Astrocyte (in vitro differentiated cells and primary cell): ENCODE data around the gene CTIF. TPM values are rescaled to one million over a fixed set of nuclear protein-coding genes. Genes with fewer than 3 reads are reported as not detected.

Experiments used
- DNase-seq: peaks from one replicate; pipeline ENCODE4 v3.0.0-alpha.2; 2010; ENCODE audit warnings: low read depth
- FAIRE-seq: peaks from 2 replicates; lab custom pipeline; 2011; peaks lifted over from hg19 to GRCh38; lab: Jason Lieb, UNC
- H2AFZ ChIP-seq: 2 replicates; pipeline ENCODE4 v1.6.0; 2012; ENCODE audit warnings: low read depth, low read length, inconsistent platforms
- H3K27ac ChIP-seq: 2 replicates; pipeline ENCODE4 v1.5.1; 2011; ENCODE audit warnings: low read depth, low read length, inconsistent platforms
- H3K27me3 ChIP-seq: 2 replicates; pipeline ENCODE4 v1.6.0; 2011; ENCODE audit warnings: low read length, inconsistent platforms; ENCODE audit not compliant: insufficient read depth
- H3K36me3 ChIP-seq: 2 replicates; pipeline ENCODE4 v1.5.1; 2011; ENCODE audit warnings: low read length, inconsistent platforms; ENCODE audit not compliant: insufficient read depth
- H3K4me1 ChIP-seq: 2 replicates; pipeline ENCODE4 v1.5.1; 2011; ENCODE audit warnings: low read length, inconsistent platforms; ENCODE audit not compliant: insufficient read depth
- H3K4me2 ChIP-seq: 2 replicates; pipeline ENCODE4 v1.6.0; 2012; ENCODE audit warnings: low read length, inconsistent platforms
- H3K4me3 ChIP-seq: 2 replicates; pipeline ENCODE4 v1.5.1; 2011; ENCODE audit warnings: low read depth, mild to moderate bottlenecking, low read length, inconsistent platforms; ENCODE audit not compliant: insufficient read depth
- H3K79me2 ChIP-seq: 2 replicates; pipeline ENCODE4 v1.6.0; 2012; ENCODE audit warnings: mild to moderate bottlenecking, low read length, inconsistent platforms; ENCODE audit not compliant: insufficient read depth
- H3K9ac ChIP-seq: 2 replicates; pipeline ENCODE4 v1.6.0; 2012; ENCODE audit warnings: mild to moderate bottlenecking, low read length, inconsistent platforms
- H3K9me3 ChIP-seq: 2 replicates; pipeline ENCODE4 v1.5.1; 2012; ENCODE audit warnings: low read depth, mild to moderate bottlenecking, low read length, inconsistent platforms; ENCODE audit not compliant: insufficient read depth
- H4K20me1 ChIP-seq: 2 replicates; pipeline ENCODE4 v1.6.0; 2012; ENCODE audit warnings: low read length, inconsistent platforms; ENCODE audit not compliant: insufficient read depth
- H3K27ac Mint-ChIP-seq: one replicate; pipeline ENCODE4 v1.8.0; 2021; ENCODE audit warnings: mild to moderate bottlenecking, mixed read lengths; ENCODE audit not compliant: unreplicated experiment
- H3K27me3 Mint-ChIP-seq: one replicate; pipeline ENCODE4 v1.8.0; 2021; ENCODE audit warnings: low read depth, mixed read lengths; ENCODE audit not compliant: unreplicated experiment
- H3K36me3 Mint-ChIP-seq: one replicate; pipeline ENCODE4 v1.8.0; 2021; ENCODE audit warnings: low read depth, mixed read lengths; ENCODE audit not compliant: unreplicated experiment
- H3K4me1 Mint-ChIP-seq: one replicate; pipeline ENCODE4 v1.8.0; 2021; ENCODE audit warnings: low read depth, mixed read lengths; ENCODE audit not compliant: unreplicated experiment
- H3K4me3 Mint-ChIP-seq: one replicate; pipeline ENCODE4 v1.8.0; 2021; ENCODE audit warnings: mild to moderate bottlenecking, moderate library complexity, mixed read lengths; ENCODE audit not compliant: unreplicated experiment
- H3K9me3 Mint-ChIP-seq: one replicate; pipeline ENCODE4 v1.8.0; 2021; ENCODE audit warnings: mild to moderate bottlenecking, mixed read lengths; ENCODE audit not compliant: unreplicated experiment
- EZH2 ChIP-seq: IDR thresholded peaks from 2 replicates; pipeline ENCODE4 v1.6.1; 2012; ENCODE audit warnings: mild to moderate bottlenecking, low read length, inconsistent platforms; ENCODE audit not compliant: insufficient read depth
- total RNA-seq: library from RNA; stranded (reverse); gene quantifications from 2 replicates; pipeline ENCODE4 v1.2.1, GENCODE V29; 2021
- TF ChIP-seq, protein P1 (sequence below): IDR thresholded peaks from 2 replicates; pipeline ENCODE4 v1.5.1; 2011; ENCODE audit warnings: low read depth, mild to moderate bottlenecking, inconsistent platforms, low read length, moderate library complexity; ENCODE audit not compliant: insufficient read depth

CTIF gene
- total RNA-seq, 1 donor from 2014 or later = 101 TPM

GRCh38 chr18:48821845-48822244 is 283.0 kb downstream of the CTIF start:
- H3K4me2 ChIP-seq = no peak overlapping the region
- H3K4me3 ChIP-seq = no peak overlapping the region
- no peak overlapping the region for H3K9ac ChIP-seq

GRCh38 chr18:48824231-48824970 is 285.6 kb downstream of the CTIF start:
- Histone ChIP-seq H3K27me3 (no peaks in the 10 kb centered on the region), H3K9me3 (no peaks in the 10 kb centered on the region), H3K4me1 (peaks cover 41% of the 10 kb centered on the region), H2AFZ (no peak overlapping the region), H3K4me2 (peak overlapping the region; percentile 47), H3K4me3 (no peak overlapping the region), H4K20me1 (no peaks in the 10 kb centered on the region), H3K9ac (no peak overlapping the region), H3K36me3 (peaks cover 2% of the 10 kb centered on the region), H3K79me2 (peaks cover 2% of the 10 kb centered on the region), H3K27ac (no peak overlapping the region)
- H3K9me3 Mint-ChIP-seq = peaks cover 8% of the 10 kb centered on the region
- DNase-seq (no peak), FAIRE-seq (no peak)
- peaks cover 40% of the 10 kb centered on the region for H3K4me1 Mint-ChIP-seq
- no peaks in the 10 kb centered on the region for H3K27me3 Mint-ChIP-seq
- H3K4me3 Mint-ChIP-seq = no peak overlapping the region
- peaks cover 41% of the 10 kb centered on the region for H3K36me3 Mint-ChIP-seq
- peak overlapping the region; percentile 23 for H3K27ac Mint-ChIP-seq
- TF ChIP-seq EZH2 = no peak
- TF ChIP-seq, protein P1, sequence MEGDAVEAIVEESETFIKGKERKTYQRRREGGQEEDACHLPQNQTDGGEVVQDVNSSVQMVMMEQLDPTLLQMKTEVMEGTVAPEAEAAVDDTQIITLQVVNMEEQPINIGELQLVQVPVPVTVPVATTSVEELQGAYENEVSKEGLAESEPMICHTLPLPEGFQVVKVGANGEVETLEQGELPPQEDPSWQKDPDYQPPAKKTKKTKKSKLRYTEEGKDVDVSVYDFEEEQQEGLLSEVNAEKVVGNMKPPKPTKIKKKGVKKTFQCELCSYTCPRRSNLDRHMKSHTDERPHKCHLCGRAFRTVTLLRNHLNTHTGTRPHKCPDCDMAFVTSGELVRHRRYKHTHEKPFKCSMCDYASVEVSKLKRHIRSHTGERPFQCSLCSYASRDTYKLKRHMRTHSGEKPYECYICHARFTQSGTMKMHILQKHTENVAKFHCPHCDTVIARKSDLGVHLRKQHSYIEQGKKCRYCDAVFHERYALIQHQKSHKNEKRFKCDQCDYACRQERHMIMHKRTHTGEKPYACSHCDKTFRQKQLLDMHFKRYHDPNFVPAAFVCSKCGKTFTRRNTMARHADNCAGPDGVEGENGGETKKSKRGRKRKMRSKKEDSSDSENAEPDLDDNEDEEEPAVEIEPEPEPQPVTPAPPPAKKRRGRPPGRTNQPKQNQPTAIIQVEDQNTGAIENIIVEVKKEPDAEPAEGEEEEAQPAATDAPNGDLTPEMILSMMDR = no peak

More at GRCh38 chr18:48821845-48822244, 283.0 kb downstream of the CTIF start:
- TF ChIP-seq EZH2 = no peak
- TF ChIP-seq, protein P1 = no peak
- FAIRE-seq = no peak
- Mint-ChIP-seq H3K27me3 (no peaks in the 10 kb centered on the region), H3K36me3 (peaks cover 52% of the 10 kb centered on the region), H3K9me3 (peaks cover 8% of the 10 kb centered on the region), H3K4me3 (no peak overlapping the region), H3K27ac (peak overlapping the region; percentile 41), H3K4me1 (peaks cover 20% of the 10 kb centered on the region)
- Histone ChIP-seq H3K27me3 (no peaks in the 10 kb centered on the region), H3K36me3 (peaks cover 2% of the 10 kb centered on the region), H3K79me2 (peaks cover 1% of the 10 kb centered on the region), H2AFZ (no peak overlapping the region), H3K4me1 (peaks cover 20% of the 10 kb centered on the region), H3K27ac (no peak overlapping the region), H3K9me3 (no peaks in the 10 kb centered on the region), H4K20me1 (no peaks in the 10 kb centered on the region)
- no peak for DNase-seq

- Histone ChIP-seq H4K20me1 (no peaks in the 10 kb centered on the region), H3K9me3 (no peaks in the 10 kb centered on the region), H3K27ac (no peak overlapping the region), H3K27me3 (no peaks in the 10 kb centered on the region), H3K4me3 (no peak overlapping the region), H3K9ac (peak overlapping the region; percentile 23), H3K36me3 (peaks cover 2% of the 10 kb centered on the region), H3K4me1 (peaks cover 48% of the 10 kb centered on the region), H3K79me2 (peaks cover 2% of the 10 kb centered on the region), H2AFZ (no peak overlapping the region), H3K4me2 (peak overlapping the region; percentile 47)
- Mint-ChIP-seq H3K4me1 (peaks cover 46% of the 10 kb centered on the region), H3K27me3 (no peaks in the 10 kb centered on the region), H3K27ac (peak overlapping the region; percentile 72), H3K4me3 (no peak overlapping the region), H3K36me3 (peaks cover 39% of the 10 kb centered on the region), H3K9me3 (peaks cover 8% of the 10 kb centered on the region)
- DNase-seq (peak; percentile 61), FAIRE-seq (no peak)
- TF ChIP-seq EZH2 = no peak
- TF ChIP-seq, protein P1 = no peak
These were observed 286.4 kb downstream of the CTIF start for GRCh38 chr18:48825101-48825745.
